HFFc6 (cell line): ENCODE data around the gene LGALS16. TPM values are rescaled to one million over a fixed set of nuclear protein-coding genes. Genes with fewer than 3 reads are reported as not detected.

Source experiments
- DNase-seq: peaks from one replicate; pipeline ENCODE4 v3.0.0-alpha.2; 2018
- H3K27ac Mint-ChIP-seq: 2 replicates; pipeline ENCODE4 v1.8.0; 2020; ENCODE audit warnings: mild to moderate bottlenecking, mixed read lengths
- H3K27me3 Mint-ChIP-seq: 2 replicates; pipeline ENCODE4 v1.8.0; 2021; ENCODE audit warnings: mild to moderate bottlenecking, moderate library complexity, mixed read lengths; ENCODE audit not compliant: insufficient read depth
- H3K36me3 Mint-ChIP-seq: 2 replicates; pipeline ENCODE4 v1.8.0; 2021; ENCODE audit warnings: low read depth, mixed read lengths
- H3K4me1 Mint-ChIP-seq: 2 replicates; pipeline ENCODE4 v1.8.0; 2020; ENCODE audit warnings: low read depth, mixed read lengths
- H3K4me3 Mint-ChIP-seq: 2 replicates; pipeline ENCODE4 v1.8.0; 2020; ENCODE audit warnings: mild to moderate bottlenecking, moderate library complexity, mixed read lengths
- H3K9me3 Mint-ChIP-seq: 2 replicates; pipeline ENCODE4 v1.8.0; 2020; ENCODE audit warnings: mild to moderate bottlenecking, mixed read lengths
- long read RNA-seq: library from polyadenylated mRNA; unstranded; transcript quantifications from one replicate; pipeline ENCODE4 v2.0.0, GENCODE V29; 2019
- total RNA-seq, 6 experiments: library from RNA; stranded (reverse); fragmentation: NEBNext Ultra II Directional; extraction: Animal tissue kit (Norgen Biotek cat#: 25700); gene quantifications; 2 replicates in 1 of 6; 3 replicates in 5 of 6; pipeline ENCODE4 v1.2.3, GENCODE V29; 2021
- TF ChIP-seq, protein P1 (sequence below): fragments of 200-600 bp; sonication (generic); IDR thresholded peaks from 2 replicates; pipeline ENCODE4 v1.5.0; 2021; ENCODE audit warnings: antibody characterized with exemption, mild to moderate bottlenecking

Gene LGALS16, protein sequence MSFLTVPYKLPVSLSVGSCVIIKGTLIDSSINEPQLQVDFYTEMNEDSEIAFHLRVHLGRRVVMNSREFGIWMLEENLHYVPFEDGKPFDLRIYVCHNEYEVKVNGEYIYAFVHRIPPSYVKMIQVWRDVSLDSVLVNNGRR
- total RNA-seq: not detected
- long read RNA-seq: 0 reads

DNA sequence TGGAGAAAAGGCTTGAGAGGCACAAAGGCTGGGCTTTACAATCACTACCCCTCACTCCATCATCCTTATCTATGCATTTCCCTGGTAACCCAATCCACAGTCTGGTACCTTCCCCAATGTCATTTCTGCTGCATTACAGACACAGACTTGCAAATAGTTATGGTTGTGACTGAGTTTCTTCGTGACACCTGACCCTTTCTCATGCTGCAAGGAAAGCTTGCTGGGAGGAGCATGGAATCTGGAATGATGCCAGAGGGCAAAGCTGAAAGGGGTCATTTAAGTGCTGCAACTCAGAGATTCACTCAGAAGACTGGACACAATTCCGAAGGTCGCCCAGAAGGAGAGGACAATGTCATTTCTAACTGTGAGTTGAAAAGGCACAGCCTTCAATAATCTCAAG, at the start of gene LGALS16:
TSS of gene LGALS16 (plus strand) at position 301 of the 400 bp plus-strand sequence. CDS start at position 350, 49 bp downstream.
- no peak for DNase-seq
- no peaks in the 10 kb centered on the region for H3K36me3 Mint-ChIP-seq
- no peak within 1 kb of the TSS for H3K4me3 Mint-ChIP-seq
- H3K9me3 Mint-ChIP-seq: no peaks in the 10 kb centered on the region
- TF ChIP-seq, protein P1, sequence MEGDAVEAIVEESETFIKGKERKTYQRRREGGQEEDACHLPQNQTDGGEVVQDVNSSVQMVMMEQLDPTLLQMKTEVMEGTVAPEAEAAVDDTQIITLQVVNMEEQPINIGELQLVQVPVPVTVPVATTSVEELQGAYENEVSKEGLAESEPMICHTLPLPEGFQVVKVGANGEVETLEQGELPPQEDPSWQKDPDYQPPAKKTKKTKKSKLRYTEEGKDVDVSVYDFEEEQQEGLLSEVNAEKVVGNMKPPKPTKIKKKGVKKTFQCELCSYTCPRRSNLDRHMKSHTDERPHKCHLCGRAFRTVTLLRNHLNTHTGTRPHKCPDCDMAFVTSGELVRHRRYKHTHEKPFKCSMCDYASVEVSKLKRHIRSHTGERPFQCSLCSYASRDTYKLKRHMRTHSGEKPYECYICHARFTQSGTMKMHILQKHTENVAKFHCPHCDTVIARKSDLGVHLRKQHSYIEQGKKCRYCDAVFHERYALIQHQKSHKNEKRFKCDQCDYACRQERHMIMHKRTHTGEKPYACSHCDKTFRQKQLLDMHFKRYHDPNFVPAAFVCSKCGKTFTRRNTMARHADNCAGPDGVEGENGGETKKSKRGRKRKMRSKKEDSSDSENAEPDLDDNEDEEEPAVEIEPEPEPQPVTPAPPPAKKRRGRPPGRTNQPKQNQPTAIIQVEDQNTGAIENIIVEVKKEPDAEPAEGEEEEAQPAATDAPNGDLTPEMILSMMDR: no peak
- no peak within 1 kb of the TSS for H3K27ac Mint-ChIP-seq
- H3K27me3 Mint-ChIP-seq: peaks cover 5% of the 10 kb centered on the region; the same call in 1 of the 2 replicates
- H3K4me1 Mint-ChIP-seq: no peaks in the 10 kb centered on the region

DNA sequence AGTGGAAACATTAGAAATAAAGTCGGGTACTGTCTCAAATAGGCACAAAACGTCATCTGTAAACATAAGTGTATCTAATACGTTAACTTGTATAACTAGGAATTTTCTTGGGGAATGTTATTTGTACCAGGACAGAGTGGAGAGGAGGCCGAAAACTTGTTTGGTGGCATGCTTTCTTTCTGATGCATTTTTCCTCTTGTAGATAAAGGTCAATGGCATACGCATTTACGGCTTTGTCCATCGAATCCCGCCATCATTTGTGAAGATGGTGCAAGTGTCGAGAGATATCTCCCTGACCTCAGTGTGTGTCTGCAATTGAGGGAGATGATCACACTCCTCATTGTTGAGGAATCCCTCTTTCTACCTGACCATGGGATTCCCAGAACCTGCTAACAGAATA, 48.7 kb upstream of the LGALS16 start:
- H3K27ac Mint-ChIP-seq: no peak overlapping the region
- TF ChIP-seq, protein P1: no peak
- H3K4me3 Mint-ChIP-seq: no peak overlapping the region
- no peaks in the 10 kb centered on the region for H3K36me3 Mint-ChIP-seq
- no peaks in the 10 kb centered on the region for H3K4me1 Mint-ChIP-seq
- DNase-seq: no peak
- H3K9me3 Mint-ChIP-seq: no peaks in the 10 kb centered on the region
- H3K27me3 Mint-ChIP-seq: peaks cover 14% of the 10 kb centered on the region

DNA sequence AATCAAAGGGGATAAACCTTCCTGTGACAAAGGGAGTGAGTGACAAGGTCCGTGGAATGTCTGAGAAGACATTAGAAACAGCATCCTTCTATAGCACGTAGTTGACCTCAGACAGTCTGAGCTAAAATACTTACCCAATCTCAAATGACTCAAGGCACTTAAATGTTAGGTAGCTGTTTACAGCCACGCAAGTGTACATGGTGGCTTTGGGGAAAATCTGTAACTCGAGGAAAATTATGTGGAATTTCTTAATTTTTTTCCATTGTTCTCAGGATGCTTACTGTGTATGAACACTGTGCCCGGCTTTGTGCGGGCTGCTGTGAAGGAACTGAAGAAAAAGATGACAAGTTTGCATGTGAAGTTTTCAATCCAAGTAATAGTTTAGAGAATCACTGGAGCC, 48.2 kb upstream of the LGALS16 start:
- no peaks in the 10 kb centered on the region for H3K4me1 Mint-ChIP-seq
- no peaks in the 10 kb centered on the region for H3K9me3 Mint-ChIP-seq
- H3K36me3 Mint-ChIP-seq: no peaks in the 10 kb centered on the region
- TF ChIP-seq, protein P1: no peak
- H3K27ac Mint-ChIP-seq: no peak overlapping the region
- no peak for DNase-seq
- H3K27me3 Mint-ChIP-seq: peaks cover 10% of the 10 kb centered on the region
- no peak overlapping the region for H3K4me3 Mint-ChIP-seq

DNA sequence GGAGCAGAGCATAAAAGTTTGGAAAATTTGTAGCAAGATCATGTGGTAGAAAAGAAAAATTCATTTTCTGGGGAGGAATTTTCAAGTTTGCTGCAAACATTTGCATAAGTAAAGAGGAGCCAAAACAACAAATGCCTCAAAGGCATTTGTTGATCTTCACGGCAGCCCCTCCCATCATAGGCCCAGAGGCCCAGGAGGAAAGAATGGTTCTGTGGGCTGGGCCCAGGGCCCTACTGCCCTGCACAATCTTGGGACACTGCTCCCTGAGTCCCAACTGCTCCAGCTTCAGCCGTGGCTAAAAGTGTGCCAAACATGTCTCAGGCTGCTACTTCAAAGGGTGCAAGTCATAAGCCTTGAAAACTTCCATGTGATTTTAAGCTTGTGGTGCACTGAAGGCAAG, 42.1 kb upstream of the LGALS16 start:
- no peak for DNase-seq
- Mint-ChIP-seq H3K9me3 (peaks cover 7% of the 10 kb centered on the region), H3K27me3 (no peaks in the 10 kb centered on the region; the same call in none of the 2 replicates), H3K4me1 (no peaks in the 10 kb centered on the region), H3K36me3 (peaks cover 5% of the 10 kb centered on the region), H3K27ac (no peak overlapping the region), H3K4me3 (no peak overlapping the region)
- TF ChIP-seq, protein P1: no peak

DNA sequence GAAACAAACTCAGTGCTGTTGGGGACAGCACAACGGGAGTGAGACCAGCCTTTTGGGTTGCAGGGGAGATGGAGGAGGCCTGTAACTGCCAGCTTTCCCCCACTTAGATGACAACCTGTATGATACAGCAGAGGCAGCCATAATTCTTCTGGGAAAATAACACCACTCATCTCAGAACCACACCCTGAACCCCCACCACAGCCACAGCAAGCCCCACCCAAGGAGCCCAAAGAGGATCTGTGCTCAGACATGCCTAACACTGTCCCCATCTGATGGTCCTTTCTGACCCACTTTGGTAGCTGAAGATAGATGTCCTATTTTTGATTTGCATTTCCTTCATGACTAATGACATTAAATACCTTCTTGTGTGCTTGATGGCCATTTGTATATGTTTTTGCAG, 38.0 kb upstream of the LGALS16 start:
- Mint-ChIP-seq H3K27me3 (no peaks in the 10 kb centered on the region; the same call in none of the 2 replicates), H3K9me3 (peaks cover 7% of the 10 kb centered on the region), H3K4me3 (no peak overlapping the region), H3K27ac (no peak overlapping the region), H3K36me3 (peaks cover 5% of the 10 kb centered on the region), H3K4me1 (no peaks in the 10 kb centered on the region)
- TF ChIP-seq, protein P1: no peak
- DNase-seq: no peak
